Measurements from ENCODE around the gene FUT4.
A peak's percentile ranks its signal among the peaks of the same experiment; 100 is the strongest.

GRCh38 chr11:94519478-94520084 is 24.1 kb upstream of the FUT4 start:
- TF ChIP-seq, protein P1, sequence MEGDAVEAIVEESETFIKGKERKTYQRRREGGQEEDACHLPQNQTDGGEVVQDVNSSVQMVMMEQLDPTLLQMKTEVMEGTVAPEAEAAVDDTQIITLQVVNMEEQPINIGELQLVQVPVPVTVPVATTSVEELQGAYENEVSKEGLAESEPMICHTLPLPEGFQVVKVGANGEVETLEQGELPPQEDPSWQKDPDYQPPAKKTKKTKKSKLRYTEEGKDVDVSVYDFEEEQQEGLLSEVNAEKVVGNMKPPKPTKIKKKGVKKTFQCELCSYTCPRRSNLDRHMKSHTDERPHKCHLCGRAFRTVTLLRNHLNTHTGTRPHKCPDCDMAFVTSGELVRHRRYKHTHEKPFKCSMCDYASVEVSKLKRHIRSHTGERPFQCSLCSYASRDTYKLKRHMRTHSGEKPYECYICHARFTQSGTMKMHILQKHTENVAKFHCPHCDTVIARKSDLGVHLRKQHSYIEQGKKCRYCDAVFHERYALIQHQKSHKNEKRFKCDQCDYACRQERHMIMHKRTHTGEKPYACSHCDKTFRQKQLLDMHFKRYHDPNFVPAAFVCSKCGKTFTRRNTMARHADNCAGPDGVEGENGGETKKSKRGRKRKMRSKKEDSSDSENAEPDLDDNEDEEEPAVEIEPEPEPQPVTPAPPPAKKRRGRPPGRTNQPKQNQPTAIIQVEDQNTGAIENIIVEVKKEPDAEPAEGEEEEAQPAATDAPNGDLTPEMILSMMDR (IDR thresholded peaks at IDR 0.05; ENCODE audit: borderline replicate concordance, extremely low read depth, low read length, poor library complexity, severe bottlenecking) = peak; percentile 71
- TF ChIP-seq EZH2 (IDR thresholded peaks at IDR 0.05; ENCODE audit: borderline replicate concordance, low read depth, low read length, severe bottlenecking) = no peak

All from DND-41 (cell line).